ENCODE measurements around the gene ZNF331. TPM values are rescaled to one million over a fixed set of nuclear protein-coding genes. Genes with fewer than 3 reads are reported as not detected.

Gene ZNF331
- total RNA-seq, 1 donor from 2014 or later = 17.9 TPM

GRCh38 chr19:53531457-53531856 is 6.5 kb upstream of the ZNF331 start:
- Mint-ChIP-seq H3K9me3 (peaks cover 25% of the 10 kb centered on the region), H3K4me1 (ENCODE audit: low read depth) (no peaks in the 10 kb centered on the region), H3K27me3 (ENCODE audit: insufficient read depth) (no peaks in the 10 kb centered on the region), H3K4me3 (no peak overlapping the region), H3K27ac (no peak overlapping the region), H3K36me3 (ENCODE audit: low read depth) (peaks cover 18% of the 10 kb centered on the region)
- intact Hi-C loops (cut with micrococcal nuclease) = no loop called here
- DNase-seq (ENCODE audit: low spot score) = no peak

GRCh38 chr19:53532362-53532761 is 5.6 kb upstream of the ZNF331 start:
- intact Hi-C loops (cut with micrococcal nuclease) = no loop called here
- Mint-ChIP-seq H3K9me3 (peaks cover 22% of the 10 kb centered on the region), H3K4me3 (no peak overlapping the region), H3K4me1 (ENCODE audit: low read depth) (no peaks in the 10 kb centered on the region), H3K36me3 (ENCODE audit: low read depth) (peaks cover 16% of the 10 kb centered on the region), H3K27me3 (ENCODE audit: insufficient read depth) (no peaks in the 10 kb centered on the region), H3K27ac (no peak overlapping the region)
- DNase-seq (ENCODE audit: low spot score) = no peak

GRCh38 chr19:53536225-53536548 is 1.8 kb upstream of the ZNF331 start:
- DNase-seq (ENCODE audit: low spot score) = no peak
- intact Hi-C loops (cut with micrococcal nuclease) = loop anchor here (5.0 kb wide), 2 partner anchors 69 to 666 kb away; partner anchors contain the start of genes RPS9 and ZNF813
- no peak overlapping the region for H3K4me3 Mint-ChIP-seq
- H3K9me3 Mint-ChIP-seq = peaks cover 11% of the 10 kb centered on the region
- no peak overlapping the region for H3K27ac Mint-ChIP-seq
- no peaks in the 10 kb centered on the region for H3K4me1 Mint-ChIP-seq (ENCODE audit: low read depth)
- H3K27me3 Mint-ChIP-seq (ENCODE audit: insufficient read depth) = no peaks in the 10 kb centered on the region
- H3K36me3 Mint-ChIP-seq (ENCODE audit: low read depth) = peaks cover 26% of the 10 kb centered on the region

- Mint-ChIP-seq H3K27ac (peak overlapping the region; percentile 97), H3K27me3 (ENCODE audit: insufficient read depth) (no peaks in the 10 kb centered on the region), H3K4me1 (ENCODE audit: low read depth) (no peaks in the 10 kb centered on the region), H3K36me3 (ENCODE audit: low read depth) (peaks cover 29% of the 10 kb centered on the region), H3K4me3 (peak overlapping the region; percentile 96), H3K9me3 (peaks cover 12% of the 10 kb centered on the region)
- DNase-seq (ENCODE audit: low spot score) = no peak
- intact Hi-C loops (cut with micrococcal nuclease) = loop anchor here (1.0 to 5.0 kb wide), 5 partner anchors 16 to 665 kb away; partner anchors contain the start of genes RPS9, ZNF761 and ZNF813
Observed at GRCh38 chr19:53537121-53537520, 824 bp upstream of the ZNF331 start.

GRCh38 chr19:53538378-53539109 is 599 bp downstream of the ZNF331 start:
- Mint-ChIP-seq H3K4me3 (peak overlapping the region; percentile 96), H3K27me3 (ENCODE audit: insufficient read depth) (no peaks in the 10 kb centered on the region), H3K36me3 (ENCODE audit: low read depth) (peaks cover 33% of the 10 kb centered on the region), H3K4me1 (ENCODE audit: low read depth) (no peaks in the 10 kb centered on the region), H3K27ac (peak overlapping the region; percentile 97), H3K9me3 (peaks cover 6% of the 10 kb centered on the region)
- DNase-seq (ENCODE audit: low spot score) = no peak
- intact Hi-C loops (cut with micrococcal nuclease) = loop anchor here (5.0 kb wide), 2 partner anchors 71 to 664 kb away; partner anchors contain the start of genes RPS9 and ZNF813

- H3K4me3 Mint-ChIP-seq = no peak overlapping the region
- H3K36me3 Mint-ChIP-seq (ENCODE audit: low read depth) = peaks cover 34% of the 10 kb centered on the region
- H3K4me1 Mint-ChIP-seq (ENCODE audit: low read depth) = no peaks in the 10 kb centered on the region
- H3K27ac Mint-ChIP-seq = no peak overlapping the region
- intact Hi-C loops (cut with micrococcal nuclease) = no loop called here
- DNase-seq (ENCODE audit: low spot score) = no peak
- H3K27me3 Mint-ChIP-seq (ENCODE audit: insufficient read depth) = no peaks in the 10 kb centered on the region
- H3K9me3 Mint-ChIP-seq = peaks cover 8% of the 10 kb centered on the region
Observed at GRCh38 chr19:53540091-53540490, 2.1 kb downstream of the ZNF331 start.

GRCh38 chr19:53541971-53542370 is 4.0 kb downstream of the ZNF331 start:
- Mint-ChIP-seq H3K27me3 (ENCODE audit: insufficient read depth) (no peaks in the 10 kb centered on the region), H3K4me3 (no peak overlapping the region), H3K9me3 (peaks cover 10% of the 10 kb centered on the region), H3K27ac (no peak overlapping the region), H3K36me3 (ENCODE audit: low read depth) (peaks cover 36% of the 10 kb centered on the region), H3K4me1 (ENCODE audit: low read depth) (no peaks in the 10 kb centered on the region)
- no peak for DNase-seq (ENCODE audit: low spot score)
- intact Hi-C loops (cut with micrococcal nuclease) = no loop called here

GRCh38 chr19:53545271-53546065 is 7.5 kb downstream of the ZNF331 start:
- H3K36me3 Mint-ChIP-seq (ENCODE audit: low read depth) = peaks cover 19% of the 10 kb centered on the region
- no peak for DNase-seq (ENCODE audit: low spot score)
- intact Hi-C loops (cut with micrococcal nuclease) = no loop called here
- H3K4me1 Mint-ChIP-seq (ENCODE audit: low read depth) = no peaks in the 10 kb centered on the region
- no peak overlapping the region for H3K4me3 Mint-ChIP-seq
- H3K9me3 Mint-ChIP-seq = peaks cover 15% of the 10 kb centered on the region
- no peaks in the 10 kb centered on the region for H3K27me3 Mint-ChIP-seq (ENCODE audit: insufficient read depth)
- H3K27ac Mint-ChIP-seq = no peak overlapping the region

GRCh38 chr19:53546758-53547513 is 9.0 kb downstream of the ZNF331 start:
- H3K4me1 Mint-ChIP-seq (ENCODE audit: low read depth) = no peaks in the 10 kb centered on the region
- H3K27me3 Mint-ChIP-seq (ENCODE audit: insufficient read depth) = no peaks in the 10 kb centered on the region
- H3K4me3 Mint-ChIP-seq = no peak overlapping the region
- H3K9me3 Mint-ChIP-seq = peaks cover 17% of the 10 kb centered on the region
- intact Hi-C loops (cut with micrococcal nuclease) = no loop called here
- H3K27ac Mint-ChIP-seq = no peak overlapping the region
- DNase-seq (ENCODE audit: low spot score) = no peak
- H3K36me3 Mint-ChIP-seq (ENCODE audit: low read depth) = peaks cover 12% of the 10 kb centered on the region

- intact Hi-C loops (cut with micrococcal nuclease) = no loop called here
Observed at GRCh38 chr19:53549340-53549739, 11.4 kb downstream of the ZNF331 start.

GRCh38 chr19:53552001-53552721 is 14.2 kb downstream of the ZNF331 start:
- DNase-seq (ENCODE audit: low spot score) = no peak
- intact Hi-C loops (cut with micrococcal nuclease) = no loop called here
- H3K4me3 Mint-ChIP-seq = no peak overlapping the region
- no peak overlapping the region for H3K27ac Mint-ChIP-seq
- peaks cover 15% of the 10 kb centered on the region for H3K9me3 Mint-ChIP-seq
- no peaks in the 10 kb centered on the region for H3K27me3 Mint-ChIP-seq (ENCODE audit: insufficient read depth)
- H3K4me1 Mint-ChIP-seq (ENCODE audit: low read depth) = peaks cover 23% of the 10 kb centered on the region
- peaks cover 9% of the 10 kb centered on the region for H3K36me3 Mint-ChIP-seq (ENCODE audit: low read depth)

More at GRCh38 chr19:53549340-53549739, 11.4 kb downstream of the ZNF331 start:
- DNase-seq (ENCODE audit: low spot score) = no peak
- Mint-ChIP-seq H3K27me3 (ENCODE audit: insufficient read depth) (no peaks in the 10 kb centered on the region), H3K9me3 (peaks cover 19% of the 10 kb centered on the region), H3K4me1 (ENCODE audit: low read depth) (peaks cover 14% of the 10 kb centered on the region), H3K4me3 (no peak overlapping the region), H3K27ac (no peak overlapping the region), H3K36me3 (ENCODE audit: low read depth) (peaks cover 10% of the 10 kb centered on the region)

- Mint-ChIP-seq H3K27ac (peak overlapping the region; percentile 62), H3K27me3 (ENCODE audit: insufficient read depth) (no peaks in the 10 kb centered on the region), H3K36me3 (ENCODE audit: low read depth) (peaks cover 10% of the 10 kb centered on the region), H3K9me3 (peaks cover 15% of the 10 kb centered on the region), H3K4me3 (peak overlapping the region; percentile 90), H3K4me1 (ENCODE audit: low read depth) (peaks cover 23% of the 10 kb centered on the region)
- intact Hi-C loops (cut with micrococcal nuclease) = no loop called here
- no peak for DNase-seq (ENCODE audit: low spot score)
Observed at GRCh38 chr19:53553156-53553555, 15.2 kb downstream of the ZNF331 start.

Data from activated T-helper 1 cell treated with anti-CD3 and anti-CD28 coated beads, Interleukin-12 subunit alpha, Interleukin-12 subunit beta, Interleukin-2, Interleukin-4 antibody, amounts not matched to agents 30 ng/mL and 10 ng/mL and 1 ng/mL, durations not matched to agents 14 hours and 24 hours and 36 hours (primary cell).